Measurements from ENCODE around the gene GHRH.

GRCh38 chr20:37309936-37310590, 48.4 kb upstream of the GHRH start:
- no peak for TF ChIP-seq MYC (IDR thresholded peaks at IDR 0.05; ENCODE audit: low read depth, low read length)
- TF ChIP-seq CTCF (IDR thresholded peaks at IDR 0.05; ENCODE audit: low read depth, low read length), result no peak
